Stimulated activated CD8-positive, alpha-beta memory T cell treated with anti-CD3 and anti-CD28 coated beads, Interleukin-15, amount 100 ng/mL, for 4 hours (primary cell): ENCODE measurements around the gene SHISAL2A.

Experiments used
- DNase-seq, 2 donors: peaks; one replicate each; pipeline ENCODE4 v3.0.0-alpha.2; 2020; ENCODE audit warnings: low read depth in 2 of 2

The SHISAL2A gene

GRCh38 chr1:52632732-52633290, at the start of gene SHISAL2A:
Gene SHISAL2A, plus strand, starts transcription at chr1:52633168. Its CDS starts 326 bp downstream, at chr1:52633494.
- peak; percentile 23 to 50 for DNase-seq

- DNase-seq = no peak
Observed at GRCh38 chr1:52585474-52585873, 47.5 kb upstream of the SHISAL2A start.

GRCh38 chr1:52588027-52588426, 44.9 kb upstream of the SHISAL2A start:
- DNase-seq = no peak

GRCh38 chr1:52588535-52588934, 44.4 kb upstream of the SHISAL2A start:
- DNase-seq = no peak

GRCh38 chr1:52590266-52590665, 42.7 kb upstream of the SHISAL2A start:
- no peak for DNase-seq

GRCh38 chr1:52592637-52593323, 40.2 kb upstream of the SHISAL2A start:
- DNase-seq = no peak

GRCh38 chr1:52593495-52593894, 39.5 kb upstream of the SHISAL2A start:
- no peak for DNase-seq

GRCh38 chr1:52595061-52595460, 37.9 kb upstream of the SHISAL2A start:
- DNase-seq = no peak

- DNase-seq = no peak
Observed at GRCh38 chr1:52597912-52598311, 35.1 kb upstream of the SHISAL2A start.

GRCh38 chr1:52598729-52599128, 34.2 kb upstream of the SHISAL2A start:
- no peak for DNase-seq

GRCh38 chr1:52599236-52599635, 33.7 kb upstream of the SHISAL2A start:
- no peak for DNase-seq

- no peak for DNase-seq
Observed at GRCh38 chr1:52600533-52601179, 32.3 kb upstream of the SHISAL2A start.

- no peak for DNase-seq
Observed at GRCh38 chr1:52601519-52601918, 31.4 kb upstream of the SHISAL2A start.

GRCh38 chr1:52601991-52602855, 30.7 kb upstream of the SHISAL2A start, which contains the start of gene GPX7:
Gene GPX7, plus strand, starts transcription at chr1:52602371. Its CDS starts 39 bp downstream, at chr1:52602410.
- DNase-seq = peak; percentile 2 to 18

GRCh38 chr1:52602856-52603600, 29.9 kb upstream of the SHISAL2A start:
- DNase-seq = no peak

GRCh38 chr1:52603630-52604029, 29.3 kb upstream of the SHISAL2A start:
- DNase-seq = no peak

GRCh38 chr1:52604063-52604770, 28.8 kb upstream of the SHISAL2A start:
- DNase-seq = no peak

- DNase-seq = no peak
Observed at GRCh38 chr1:52613636-52614373, 19.2 kb upstream of the SHISAL2A start.

- DNase-seq = no peak
Observed at GRCh38 chr1:52614671-52615070, 18.3 kb upstream of the SHISAL2A start.

- DNase-seq = no peak
Observed at GRCh38 chr1:52615489-52616042, 17.4 kb upstream of the SHISAL2A start.
